GM19193 (cell line): Measurements from ENCODE around the gene FAM110A.

Source experiments
- POLR2A ChIP-seq: IDR thresholded peaks from 4 replicates; pipeline ENCODE4 v1.6.1; 2011; ENCODE audit not compliant: insufficient read depth, insufficient read length; ENCODE audit errors: extremely low read depth

The FAM110A gene

DNA sequence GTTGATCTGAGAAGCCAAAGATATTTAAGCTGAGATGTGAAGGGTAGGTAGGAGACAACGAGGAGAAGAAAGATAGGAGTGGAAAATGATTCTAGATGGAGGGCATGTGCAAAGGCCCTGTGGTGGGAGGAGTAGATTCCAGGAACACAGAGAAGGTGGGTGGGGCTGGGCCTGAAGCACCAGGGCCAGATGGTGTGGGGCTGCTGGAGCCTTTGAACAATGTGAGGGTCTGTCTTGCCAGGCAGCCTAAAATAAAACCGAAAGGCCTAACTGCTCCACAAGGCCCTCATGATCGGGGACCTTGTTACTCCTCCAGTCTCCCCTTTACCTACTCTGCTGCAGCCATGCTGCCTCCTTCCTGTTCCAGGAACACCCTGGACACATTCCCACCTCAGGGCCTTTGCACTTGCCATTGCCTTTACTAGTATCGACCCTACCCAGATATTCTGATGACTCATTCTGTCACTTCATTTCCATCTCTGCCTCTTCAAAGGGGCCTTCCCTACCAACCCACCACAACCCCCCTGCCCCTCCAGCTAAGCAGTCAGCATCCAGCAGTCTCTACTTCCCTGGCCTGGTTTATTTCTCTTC is 20.0 kb downstream of the FAM110A start:
- no peak for TF ChIP-seq POLR2A

DNA sequence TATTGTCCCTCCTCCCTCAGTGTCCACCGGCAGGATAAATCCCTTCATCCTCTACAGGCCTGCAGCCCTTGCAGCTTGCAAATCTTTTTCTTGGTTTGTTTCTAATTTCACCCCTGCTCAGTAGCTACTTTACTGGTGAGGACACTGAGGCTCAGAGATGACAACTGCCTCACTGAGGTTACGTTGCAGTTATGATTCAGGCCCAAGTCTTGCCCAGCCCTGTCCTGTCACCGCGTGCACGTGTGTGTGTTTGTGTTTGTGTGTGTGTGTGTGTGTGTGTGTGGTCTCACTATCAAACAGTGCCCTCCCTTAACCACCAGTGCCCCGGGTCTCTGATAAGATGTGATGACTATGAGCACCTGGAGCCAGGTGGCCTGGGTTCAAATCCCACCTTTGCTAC is 21.1 kb downstream of the FAM110A start:
- TF ChIP-seq POLR2A, result no peak

DNA sequence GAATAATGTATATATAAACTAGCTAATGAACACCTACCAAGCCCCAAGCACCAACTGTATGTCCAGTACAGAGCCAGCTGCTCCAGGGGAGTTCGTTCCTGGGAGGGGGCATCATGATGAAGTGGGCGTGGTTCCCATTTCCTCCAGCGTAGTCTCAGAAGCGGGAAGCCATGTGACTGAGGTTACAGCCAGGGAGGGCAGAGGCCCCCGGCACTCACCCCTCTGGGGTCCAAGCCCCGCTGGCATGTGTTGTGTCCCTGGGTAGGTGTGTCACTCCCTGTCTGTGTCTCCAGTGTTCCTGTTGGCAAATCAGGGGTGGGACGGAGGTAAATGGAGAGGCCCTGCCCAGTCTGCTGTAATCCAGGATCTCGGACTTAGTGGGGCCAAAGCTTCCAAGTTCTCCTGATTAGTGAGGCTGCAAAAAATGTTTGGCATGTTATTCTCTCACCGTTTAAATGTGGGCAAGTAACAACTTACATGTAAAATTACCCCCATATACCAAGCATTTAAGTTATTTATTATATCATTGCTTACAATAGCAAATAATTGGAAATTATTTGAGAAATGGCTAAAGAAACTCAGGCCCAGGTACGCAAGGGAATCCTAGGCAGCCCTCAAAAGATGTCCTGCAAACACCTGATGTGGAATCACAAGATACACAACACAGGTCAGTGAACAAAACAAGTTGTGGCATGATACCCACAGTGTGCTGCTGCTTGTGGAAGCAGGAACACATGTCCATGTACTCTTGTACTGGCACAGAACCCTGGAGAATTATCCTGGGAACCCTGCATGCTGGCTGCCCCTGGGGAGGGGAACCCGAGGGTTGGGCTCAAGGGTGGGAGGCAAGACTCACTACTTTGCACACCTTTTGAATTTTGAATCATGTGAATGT is 22.2 kb downstream of the FAM110A start:
- TF ChIP-seq POLR2A, result no peak

DNA sequence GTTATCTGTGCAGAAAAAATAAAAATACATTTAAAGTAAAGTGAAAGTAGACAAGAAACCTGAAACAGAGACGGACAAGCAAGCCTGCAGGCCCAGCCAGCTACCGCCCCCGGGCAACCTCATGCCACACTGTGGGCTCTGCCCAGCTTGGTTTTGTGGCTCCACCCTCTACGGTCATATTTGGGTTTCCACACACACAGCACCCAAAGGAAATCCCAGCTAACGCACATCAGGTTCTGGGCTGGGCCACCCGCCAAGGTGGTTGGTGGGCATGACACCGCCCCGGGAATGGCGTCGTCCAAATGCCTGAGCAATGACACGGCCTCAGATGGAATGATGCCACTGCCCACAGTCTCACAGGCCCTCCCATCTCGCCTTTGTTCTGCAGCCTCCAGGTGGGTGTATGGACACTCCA is 22.9 kb downstream of the FAM110A start:
- no peak for TF ChIP-seq POLR2A

DNA sequence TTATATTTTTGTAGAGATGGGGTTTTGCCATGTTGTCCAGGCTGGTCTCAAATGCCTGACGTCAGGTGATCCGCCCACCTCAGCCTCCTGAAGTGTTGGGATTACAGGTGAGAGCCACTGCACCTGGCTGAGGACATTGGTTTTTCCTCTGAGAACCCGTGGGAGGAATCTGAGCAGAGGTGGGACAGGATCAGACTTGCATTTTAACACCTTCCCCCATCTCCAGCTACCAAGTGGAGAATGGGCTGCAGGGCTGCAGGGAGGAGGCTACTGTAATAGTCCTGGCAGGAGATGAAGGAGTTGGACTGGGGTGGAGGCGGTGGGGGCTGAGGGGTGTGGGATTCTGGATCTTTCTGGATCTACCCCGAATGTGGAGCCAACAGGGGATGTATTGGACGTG is 24.5 kb downstream of the FAM110A start:
- TF ChIP-seq POLR2A, result no peak

DNA sequence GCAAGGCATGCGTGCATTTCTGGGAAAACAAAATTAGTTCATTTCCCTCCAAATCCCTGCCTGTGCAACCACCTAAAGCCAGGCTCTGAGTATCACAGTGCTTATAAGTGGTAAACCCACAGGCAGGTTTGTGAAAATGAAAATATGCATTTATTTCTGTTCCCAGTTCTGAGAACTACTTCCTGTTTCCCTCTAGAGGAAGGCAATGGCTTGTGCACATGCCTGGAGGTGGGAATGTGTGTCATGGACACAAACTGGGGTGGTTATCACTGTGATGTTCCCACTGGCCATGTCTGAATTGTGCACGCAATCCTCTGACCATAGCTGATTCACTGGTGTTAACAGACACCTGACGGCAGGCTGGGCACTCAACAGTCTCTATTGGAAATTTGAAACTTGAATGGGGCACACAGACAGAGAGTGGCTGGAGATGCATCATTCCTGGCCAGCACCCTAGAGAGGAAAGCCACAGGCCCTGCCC is 26.3 kb downstream of the FAM110A start:
- TF ChIP-seq POLR2A, result no peak

DNA sequence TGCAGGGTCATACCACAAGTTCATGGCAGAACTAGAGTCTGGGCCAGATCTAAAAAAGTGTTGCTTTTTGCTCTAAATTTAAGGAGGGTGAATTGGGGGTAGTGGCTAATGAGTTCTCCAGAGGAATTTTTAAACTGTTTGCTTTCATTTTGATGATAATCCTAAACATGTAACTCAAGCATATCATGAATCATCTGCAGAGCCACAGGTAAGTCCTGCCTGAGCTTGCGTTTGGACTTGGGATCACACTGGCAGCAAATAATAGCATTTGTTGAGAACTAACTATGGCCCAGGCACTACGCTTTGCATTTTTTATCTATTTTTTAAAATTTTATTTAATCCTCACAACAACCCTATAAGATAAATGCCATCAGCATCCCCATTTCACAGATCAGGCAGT is 27.4 kb downstream of the FAM110A start:
- no peak for TF ChIP-seq POLR2A

DNA sequence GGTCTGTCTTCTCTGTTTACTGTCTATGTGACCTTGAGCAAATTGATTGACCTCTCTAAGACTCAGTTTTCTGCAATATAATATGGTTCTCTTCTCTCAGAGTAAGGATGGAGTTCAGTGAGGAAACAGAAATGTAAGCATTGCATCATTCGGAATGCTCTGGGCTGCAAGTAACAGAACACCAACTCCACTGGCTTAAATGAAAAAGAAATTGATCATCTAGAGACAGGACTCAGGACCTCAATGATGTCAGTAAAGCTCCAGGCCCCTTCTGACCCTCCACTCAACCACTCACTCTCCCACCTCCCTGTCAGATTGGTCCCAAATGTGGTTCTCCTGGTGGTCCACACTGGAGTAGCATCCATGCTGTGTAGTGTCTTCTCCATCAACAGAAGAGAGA is 31.9 kb downstream of the FAM110A start:
- TF ChIP-seq POLR2A, result no peak

DNA sequence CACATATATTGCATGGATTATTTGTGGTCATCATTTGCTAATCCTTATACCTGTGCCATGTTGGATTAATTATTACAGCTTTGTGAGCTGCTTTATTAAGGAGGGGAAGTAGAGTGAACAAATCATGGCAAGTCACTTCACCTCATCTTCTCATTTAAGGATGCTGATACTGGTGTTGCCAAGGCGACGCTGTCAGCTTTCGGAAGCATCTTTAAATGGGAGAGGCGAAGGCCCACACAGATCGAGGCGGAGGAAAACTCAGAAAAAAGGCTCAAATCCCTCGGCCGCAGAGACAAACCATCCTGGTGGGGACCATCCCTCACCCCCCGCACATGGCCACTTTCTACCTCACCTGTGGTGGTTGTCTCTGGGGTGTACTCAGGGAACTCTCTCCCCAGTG is 34.8 kb downstream of the FAM110A start:
- no peak for TF ChIP-seq POLR2A

DNA sequence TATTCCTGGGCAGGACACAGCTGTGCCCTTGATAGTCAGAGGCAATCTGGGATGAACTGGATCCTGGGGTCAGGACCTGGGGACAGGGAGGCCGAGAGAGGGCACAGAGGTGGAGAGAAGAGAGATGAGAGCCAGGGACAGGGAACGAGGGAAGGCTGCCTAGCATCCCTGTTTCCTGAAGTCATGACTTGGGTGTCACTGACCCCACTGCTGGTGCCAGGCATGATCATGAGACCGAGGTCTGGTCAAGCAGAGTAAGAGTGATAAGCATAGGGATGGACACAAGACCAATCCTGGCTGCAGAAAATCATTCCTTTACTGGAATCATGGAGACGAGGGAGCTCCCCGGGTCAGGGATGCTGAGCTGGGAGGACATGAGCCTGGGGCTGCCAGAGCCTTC is 36.1 kb downstream of the FAM110A start:
- TF ChIP-seq POLR2A, result no peak

DNA sequence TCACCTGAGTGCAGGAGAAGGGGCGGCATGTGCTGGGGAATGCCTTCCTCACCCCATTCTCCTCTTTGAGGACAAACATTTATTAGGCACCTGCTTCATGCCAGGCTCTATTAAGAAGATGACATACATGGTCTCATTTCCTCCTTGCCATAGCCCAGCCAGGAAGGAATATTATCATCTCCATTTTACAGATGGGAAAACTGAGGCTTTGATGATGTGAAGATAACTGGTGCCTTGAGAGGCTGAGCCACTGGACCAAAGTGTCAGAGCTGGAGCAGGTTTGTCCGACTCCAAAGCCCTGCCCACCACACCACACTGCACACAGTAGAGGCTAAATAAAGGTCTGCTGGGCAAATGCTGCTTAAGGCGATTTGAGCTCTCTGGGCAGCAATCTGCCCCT is 37.2 kb downstream of the FAM110A start:
- no peak for TF ChIP-seq POLR2A

DNA sequence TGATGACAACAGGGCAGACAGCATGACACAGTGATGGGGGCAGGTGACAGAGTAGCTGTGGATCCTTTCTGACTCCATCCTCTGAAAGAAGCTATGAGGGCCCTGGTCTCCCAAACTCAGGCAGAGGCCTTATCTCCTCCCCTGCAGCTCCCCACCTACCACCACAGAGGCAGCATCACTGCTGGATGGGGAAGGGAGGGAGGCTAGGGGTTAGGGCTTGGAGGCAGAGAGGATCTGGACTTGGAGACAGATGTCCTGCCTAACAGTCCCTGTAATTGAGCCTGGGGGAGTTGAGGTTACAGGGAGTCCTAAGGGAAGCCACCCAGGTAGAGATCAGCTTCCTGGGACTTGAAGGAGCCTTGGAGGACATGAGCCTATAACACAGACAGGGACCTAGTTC is 37.9 kb downstream of the FAM110A start:
- TF ChIP-seq POLR2A, result no peak

DNA sequence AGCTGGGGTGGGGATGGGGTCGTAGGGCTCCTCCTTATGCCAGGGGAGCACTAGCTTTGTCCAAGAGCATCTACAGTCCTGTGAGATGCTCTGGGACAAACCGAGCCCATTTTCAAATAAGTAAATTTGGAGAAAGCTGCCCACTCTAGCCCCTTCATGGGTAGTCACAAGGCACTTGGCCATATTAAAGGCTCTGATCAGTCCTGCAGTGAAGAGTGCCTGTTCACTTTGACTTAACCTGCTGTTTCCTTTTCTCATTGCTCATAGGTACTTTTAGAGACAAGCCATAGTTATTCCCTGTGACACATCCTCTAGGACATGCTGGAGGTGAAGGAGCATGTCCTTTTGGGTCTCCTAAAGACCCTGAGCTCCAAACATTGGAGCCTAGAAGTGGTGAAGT is 38.4 kb downstream of the FAM110A start:
- TF ChIP-seq POLR2A, result no peak

DNA sequence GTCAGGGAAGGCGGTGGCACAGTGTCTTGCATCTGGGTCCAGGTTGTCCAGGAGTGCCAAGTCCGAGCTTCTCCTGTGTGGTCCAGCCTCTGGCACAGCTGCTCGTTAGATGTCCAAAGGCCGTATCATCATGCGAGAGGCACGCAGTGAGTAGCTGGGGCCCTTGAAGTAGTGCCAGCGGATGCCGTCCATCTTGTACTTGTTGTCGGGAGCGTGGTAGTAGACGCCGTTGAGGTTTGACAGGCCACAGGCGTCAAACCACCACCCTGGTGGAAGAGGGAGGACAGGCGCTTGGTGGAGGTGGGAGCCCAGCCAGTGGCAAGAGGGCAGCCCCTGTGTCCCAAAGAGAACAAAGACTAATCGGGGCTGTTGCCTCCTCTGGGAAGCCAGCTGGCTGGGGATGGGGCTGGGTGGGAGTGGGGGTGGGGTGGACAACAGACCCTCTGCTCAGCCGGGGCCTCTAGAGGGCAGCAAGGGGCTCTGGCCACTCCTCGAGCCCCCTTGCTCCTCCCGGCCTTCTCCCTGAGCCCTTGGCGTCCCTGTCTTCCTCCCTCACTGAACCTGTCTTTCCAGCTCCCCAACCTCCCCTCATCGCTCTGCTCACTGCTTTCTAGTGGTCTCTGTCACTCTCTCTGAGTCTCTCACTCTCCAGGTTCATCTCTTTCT is 39.5 kb downstream of the FAM110A start:
- no peak for TF ChIP-seq POLR2A

DNA sequence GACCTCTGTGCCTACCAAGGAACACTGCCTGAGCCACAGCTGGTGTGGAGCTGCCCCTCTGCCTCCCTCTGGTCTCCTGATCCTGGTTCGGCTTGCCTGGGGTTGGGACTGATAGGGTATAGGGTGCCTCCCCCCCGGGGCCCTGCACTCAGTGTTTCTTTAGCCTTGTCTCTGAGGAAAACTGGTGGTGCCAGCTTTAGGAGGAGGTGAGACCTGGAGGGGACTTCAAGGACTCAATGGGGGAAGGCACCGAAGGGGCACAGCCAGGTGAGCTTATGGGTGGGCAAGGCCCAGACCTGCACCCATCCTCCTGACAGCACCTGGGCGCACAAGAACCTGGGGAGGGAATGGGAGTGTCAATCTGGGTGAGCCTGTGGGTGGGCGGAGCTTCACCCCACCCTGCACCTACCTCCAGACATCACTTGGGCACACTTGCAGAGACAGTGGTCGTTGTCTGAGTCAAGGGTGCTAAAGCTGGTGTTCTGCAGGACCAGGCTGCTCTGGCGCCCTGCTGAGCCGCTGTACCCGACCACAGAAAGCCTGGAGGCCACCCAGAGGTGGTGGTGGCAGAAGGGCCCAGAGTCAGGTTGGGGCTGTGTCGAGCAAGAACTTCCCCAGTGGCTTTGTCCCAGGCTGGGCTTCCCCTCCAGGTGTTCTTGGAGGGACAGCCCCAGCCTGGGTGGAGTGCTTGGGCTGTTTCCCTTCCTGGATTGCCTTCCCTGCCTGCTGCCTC is 40.5 kb downstream of the FAM110A start:
- no peak for TF ChIP-seq POLR2A

DNA sequence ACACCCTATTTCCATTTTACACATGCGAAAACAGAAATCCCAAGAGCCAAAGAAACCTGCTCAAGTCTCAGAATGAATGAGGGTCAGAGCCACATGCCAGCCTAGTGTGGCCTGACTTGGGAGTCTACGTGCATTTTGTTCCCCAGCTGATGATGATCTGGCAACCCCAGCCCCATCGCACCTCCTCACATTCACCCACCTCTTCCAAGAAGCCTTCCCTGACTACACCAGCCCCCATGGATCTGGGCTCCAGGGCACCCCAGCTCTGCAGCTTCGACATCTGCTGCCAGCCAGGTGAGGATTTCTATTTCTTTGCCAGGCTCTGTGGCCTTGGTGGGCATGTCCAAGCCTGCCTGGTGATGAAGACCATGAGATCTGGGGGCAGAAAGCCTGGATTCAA is 41.6 kb downstream of the FAM110A start:
- TF ChIP-seq POLR2A, result no peak

DNA sequence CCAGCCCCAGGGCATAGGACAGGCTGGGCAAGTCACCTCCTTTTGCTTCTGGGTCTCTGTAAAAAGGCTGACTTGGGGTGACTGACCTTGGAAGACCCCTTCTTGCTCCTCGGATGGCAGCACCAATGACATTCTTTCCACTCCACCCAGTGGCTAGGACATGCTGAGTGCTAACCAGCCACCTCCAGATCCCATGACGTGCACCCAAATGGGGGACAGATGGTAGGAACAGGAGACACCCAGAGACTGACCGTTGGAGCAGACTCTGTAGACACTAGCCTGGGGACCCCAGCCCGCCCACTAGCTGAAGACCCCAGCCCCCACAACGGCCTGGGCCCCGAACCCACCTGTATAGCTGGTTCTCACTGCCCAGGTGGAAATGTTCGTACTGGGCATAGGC is 44.3 kb downstream of the FAM110A start:
- no peak for TF ChIP-seq POLR2A
